HCT116 (cell line): Measurements from ENCODE around the gene CADPS2. TPM values are rescaled to one million over a fixed set of nuclear protein-coding genes. Genes with fewer than 3 reads are reported as not detected.

Experiments used
- ATAC-seq: fragments of 200-7000 bp; cut with Tn5 transposase; 2 replicates; pipeline ENCODE4 v1.9.1; 2020; ENCODE audit warnings: mild to moderate bottlenecking, moderate library complexity
- BruUV-seq: library from RNA; stranded (reverse); fragments of 400-500 nt; replicated peaks from 2 replicates; lab custom pipeline; 2021; lab: Mats Ljungman, UMichigan
- CTCF ChIA-PET: fragments of 300-600 bp; sonication (Branson Sonifier 250); formaldehyde crosslinking; loops from one replicate; lab custom pipeline; 2021; ENCODE audit warnings: antibody characterized with exemption; lab: Charles Lee
- POLR2A ChIA-PET: fragments of 300-600, 350-600 bp; sonication (Branson Sonifier 250); formaldehyde crosslinking; loops from one replicate; lab custom pipeline; 2021; ENCODE audit warnings: antibody characterized with exemption; lab: Charles Lee
- RAD21 ChIA-PET, 2 experiments: fragments of 300-600 bp; sonication (Branson Sonifier 250); formaldehyde crosslinking; loops; one replicate each; lab custom pipeline; 2023; ENCODE audit warnings: low total read pairs in 2 of 2; ENCODE audit not compliant: uncharacterized antibody in 2 of 2, unreplicated experiment in 2 of 2, low non-redundant PET in 1 of 2; lab: Charles Lee
- DNase-seq: peaks from one replicate; pipeline ENCODE4 v3.0.0-alpha.2; 2010; ENCODE audit warnings: low read depth, low spot score
- H2AFZ ChIP-seq: fragments of 200-600 bp; shearing (Covaris generic), sonication (generic); 2 replicates; pipeline ENCODE4 v1.6.1; 2017; ENCODE audit warnings: low read depth, mixed run types, mixed read lengths, antibody characterized with exemption, low read length; ENCODE audit not compliant: poor library complexity, severe bottlenecking
- H3K27ac ChIP-seq: 2 replicates; pipeline ENCODE4 v1.5.1; 2012; ENCODE audit warnings: low read depth, low read length
- H3K27me3 ChIP-seq: fragments of 200-600 bp; sonication (generic); 2 replicates; pipeline ENCODE4 v1.6.1; 2016; ENCODE audit warnings: mixed run types, low read length, mixed read lengths; ENCODE audit not compliant: insufficient read depth
- H3K36me3 ChIP-seq, 2 experiments: fragments of 200-500 bp in 1 of 2; fragments of 200-600 bp in 1 of 2; sonication (Bioruptor generic) in 1 of 2; sonication (generic) in 1 of 2; 2 replicates each; pipeline versions ENCODE4 v1.5.1 to v1.6.1; 2014 to 2016; ENCODE audit warnings: low read length in 2 of 2, inconsistent platforms in 1 of 2, mixed read lengths in 1 of 2, mixed run types in 1 of 2; ENCODE audit not compliant: insufficient read depth in 2 of 2, control insufficient read depth in 1 of 2
- H3K4me1 ChIP-seq, 2 experiments: fragments of 200-600 bp in 1 of 2; sonication (generic) in 1 of 2; 2 replicates each; pipeline versions ENCODE4 v1.5.1 to v1.6.1; 2012 to 2017; ENCODE audit warnings: low read length in 2 of 2, inconsistent platforms in 1 of 2, mild to moderate bottlenecking in 1 of 2, mixed read lengths in 1 of 2, mixed run types in 1 of 2, moderate library complexity in 1 of 2; ENCODE audit not compliant: insufficient read depth in 2 of 2, control insufficient read depth in 1 of 2
- H3K4me2 ChIP-seq: fragments of 200-600 bp; sonication (generic); 2 replicates; pipeline ENCODE4 v1.6.1; 2017; ENCODE audit warnings: mixed run types, low read length, mixed read lengths
- H3K4me3 ChIP-seq, 2 experiments: fragments of 200-600 bp in 1 of 2; sonication (generic) in 1 of 2; replicated peaks in 1 of 2; 2 replicates each; pipeline ENCODE4 v1.5.1; 2011 to 2016; ENCODE audit warnings: low read length in 2 of 2, control low read depth in 1 of 2, low read depth in 1 of 2, mild to moderate bottlenecking in 1 of 2, mixed read lengths in 1 of 2, mixed run types in 1 of 2
- H3K79me2 ChIP-seq: fragments of 200-600 bp; sonication (generic); 2 replicates; pipeline ENCODE4 v1.6.1; 2017; ENCODE audit warnings: mild to moderate bottlenecking, mixed run types, low read length, moderate library complexity, mixed read lengths; ENCODE audit not compliant: insufficient read depth
- H3K9ac ChIP-seq: fragments of 200-600 bp; sonication (generic); 2 replicates; pipeline ENCODE4 v1.6.1; 2016; ENCODE audit warnings: low read length, mixed read lengths
- H3K9me2 ChIP-seq: fragments of 200-600 bp; sonication (generic), shearing (Covaris generic); 2 replicates; pipeline ENCODE4 v1.6.1; 2017; ENCODE audit warnings: mixed run types, mild to moderate bottlenecking, moderate library complexity; ENCODE audit not compliant: insufficient read depth
- H3K9me3 ChIP-seq, 2 experiments: fragments of 200-500 bp in 1 of 2; fragments of 200-600 bp in 1 of 2; sonication (Bioruptor generic) in 1 of 2; sonication (generic) in 1 of 2; 2 replicates each; pipeline ENCODE4 v1.6.1; 2014 to 2017; ENCODE audit warnings: low read length in 2 of 2, mixed read lengths in 2 of 2, inconsistent platforms in 1 of 2, low read depth in 1 of 2, mild to moderate bottlenecking in 1 of 2, mixed run types in 1 of 2, moderate library complexity in 1 of 2; ENCODE audit not compliant: control insufficient read depth in 1 of 2, insufficient read depth in 1 of 2
- H4K20me1 ChIP-seq: fragments of 200-600 bp; sonication (generic), shearing (Covaris generic); 2 replicates; pipeline ENCODE4 v1.6.1; 2017; ENCODE audit warnings: mixed run types, mild to moderate bottlenecking, moderate library complexity; ENCODE audit not compliant: insufficient read depth
- CEBPB ChIP-seq: IDR thresholded peaks from 2 replicates; pipeline ENCODE4 v1.6.1; 2012; ENCODE audit warnings: low read depth
- ELF1 ChIP-seq: IDR thresholded peaks from 2 replicates; pipeline ENCODE4 v1.6.1; 2012; ENCODE audit warnings: low read depth, borderline replicate concordance
- EZH2phosphoT487 ChIP-seq: fragments of 200-600 bp; IDR thresholded peaks from 2 replicates; pipeline ENCODE4 v1.6.1; 2018; ENCODE audit warnings: antibody characterized with exemption, borderline replicate concordance
- JUND ChIP-seq: IDR thresholded peaks from 2 replicates; pipeline ENCODE4 v1.6.1; 2012
- intact Hi-C: fragments of 100-400 bp; cut with micrococcal nuclease; formaldehyde crosslinking; loops from 2 replicates; pipeline ENCODE4 v1.10.0; 2022
- total RNA-seq: library from RNA; stranded (reverse); gene quantifications from one replicate; pipeline ENCODE4 v1.2.1, GENCODE V29; 2021; ENCODE audit not compliant: unreplicated experiment
- TF ChIP-seq, protein P1 (sequence below), 3 experiments: fragments of 200-600 bp in 1 of 3; sonication (generic) in 1 of 3; IDR thresholded peaks in 2 of 3; conservative IDR thresholded peaks in 1 of 3; 2 replicates each; pipeline ENCODE4 v1.5.1; 2012 to 2017; ENCODE audit warnings: low read depth in 2 of 3, low read length in 2 of 3, antibody characterized with exemption in 1 of 3, borderline replicate concordance in 1 of 3, control low read depth in 1 of 3, mild to moderate bottlenecking in 1 of 3, mixed read lengths in 1 of 3, mixed run types in 1 of 3, moderate library complexity in 1 of 3; ENCODE audit not compliant: insufficient read depth in 1 of 3

The CADPS2 gene
- total RNA-seq, 1 experiment from 2014 or later: 7.5 TPM

DNA sequence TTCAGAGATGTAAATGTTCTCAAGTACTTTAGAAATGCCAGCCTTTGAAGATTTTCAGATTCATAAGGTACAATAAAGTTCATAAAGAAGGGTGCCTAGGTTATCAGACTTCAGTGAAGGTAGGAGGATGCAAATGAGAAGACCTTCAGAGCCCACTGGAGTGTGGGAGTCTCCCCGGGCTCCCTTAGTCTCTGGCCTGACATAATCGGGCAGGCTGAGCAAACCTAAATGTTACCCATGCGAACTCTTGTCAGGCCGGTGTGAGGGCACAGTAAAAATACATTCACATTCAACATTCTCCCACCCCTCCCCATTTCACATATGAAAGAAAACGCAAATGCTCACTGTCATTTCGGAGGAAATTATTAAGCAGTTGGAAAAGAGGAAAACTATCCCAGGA, 479.1 kb downstream of the CADPS2 start (continued):
- TF ChIP-seq JUND: no peak
- no peak for TF ChIP-seq CEBPB
- TF ChIP-seq, protein P1, sequence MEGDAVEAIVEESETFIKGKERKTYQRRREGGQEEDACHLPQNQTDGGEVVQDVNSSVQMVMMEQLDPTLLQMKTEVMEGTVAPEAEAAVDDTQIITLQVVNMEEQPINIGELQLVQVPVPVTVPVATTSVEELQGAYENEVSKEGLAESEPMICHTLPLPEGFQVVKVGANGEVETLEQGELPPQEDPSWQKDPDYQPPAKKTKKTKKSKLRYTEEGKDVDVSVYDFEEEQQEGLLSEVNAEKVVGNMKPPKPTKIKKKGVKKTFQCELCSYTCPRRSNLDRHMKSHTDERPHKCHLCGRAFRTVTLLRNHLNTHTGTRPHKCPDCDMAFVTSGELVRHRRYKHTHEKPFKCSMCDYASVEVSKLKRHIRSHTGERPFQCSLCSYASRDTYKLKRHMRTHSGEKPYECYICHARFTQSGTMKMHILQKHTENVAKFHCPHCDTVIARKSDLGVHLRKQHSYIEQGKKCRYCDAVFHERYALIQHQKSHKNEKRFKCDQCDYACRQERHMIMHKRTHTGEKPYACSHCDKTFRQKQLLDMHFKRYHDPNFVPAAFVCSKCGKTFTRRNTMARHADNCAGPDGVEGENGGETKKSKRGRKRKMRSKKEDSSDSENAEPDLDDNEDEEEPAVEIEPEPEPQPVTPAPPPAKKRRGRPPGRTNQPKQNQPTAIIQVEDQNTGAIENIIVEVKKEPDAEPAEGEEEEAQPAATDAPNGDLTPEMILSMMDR (IDR thresholded peaks at IDR 0.05 in 2 of 3, conservative IDR thresholded peaks at IDR 0.05 in 1 of 3; ENCODE audit: borderline replicate concordance in 1 of 3, insufficient read depth in 1 of 3, low read depth in 2 of 3, low read length in 2 of 3): no peak

DNA sequence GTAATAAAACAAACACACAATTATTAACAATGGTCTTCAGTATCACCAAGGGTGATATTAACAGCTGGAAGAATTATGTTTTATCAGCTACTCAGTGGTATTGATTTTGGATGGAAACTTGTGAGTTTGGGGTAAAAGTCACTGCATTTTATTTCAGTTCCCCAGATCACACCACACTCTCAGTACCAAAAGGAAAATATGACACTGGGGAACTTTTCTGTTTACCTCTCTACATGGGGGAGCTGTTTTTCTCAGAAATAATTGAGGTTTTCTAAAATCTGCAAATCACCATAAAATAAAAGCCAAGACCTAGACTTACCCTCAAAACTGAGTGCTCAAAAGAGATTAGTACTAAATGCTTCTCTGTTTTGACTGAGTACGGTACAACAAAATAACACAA, 483.1 kb downstream of the CADPS2 start:
- ChIA-PET POLR2A (no interaction called here), RAD21 (no interaction called here), CTCF (no interaction called here)
- H3K27ac ChIP-seq: no peak overlapping the region
- no peaks in the 10 kb centered on the region for H3K79me2 ChIP-seq
- intact Hi-C loops: no loop called here
- no peaks in the 10 kb centered on the region for H3K36me3 ChIP-seq
- BruUV-seq: no TSS peak
- TF ChIP-seq, protein P1 (IDR thresholded peaks at IDR 0.05 in 2 of 3, conservative IDR thresholded peaks at IDR 0.05 in 1 of 3; ENCODE audit: borderline replicate concordance in 1 of 3, insufficient read depth in 1 of 3, low read depth in 2 of 3, low read length in 2 of 3): no peak
- TF ChIP-seq ELF1 (no peak), EZH2phosphoT487 (no peak)
- no peaks in the 10 kb centered on the region for H3K4me1 ChIP-seq
- no peaks in the 10 kb centered on the region for H3K27me3 ChIP-seq
- ATAC-seq (no peak), DNase-seq (no peak)
- no peaks in the 10 kb centered on the region for H3K9me2 ChIP-seq
- H3K4me2 ChIP-seq: no peak overlapping the region
- H3K9ac ChIP-seq: no peak overlapping the region
- H4K20me1 ChIP-seq: no peaks in the 10 kb centered on the region
- H3K4me3 ChIP-seq: no peak overlapping the region
- no peak overlapping the region for H2AFZ ChIP-seq
- no peaks in the 10 kb centered on the region for H3K9me3 ChIP-seq
